NB4 (cell line): ENCODE results near the gene MT1F.

Experiments
- MYC ChIP-seq: IDR thresholded peaks from 2 replicates; pipeline ENCODE4 v1.6.1; 2011; ENCODE audit warnings: low read depth, low read length
- POLR2A ChIP-seq: IDR thresholded peaks from 2 replicates; pipeline ENCODE4 v1.6.1; 2011; ENCODE audit warnings: mild to moderate bottlenecking; ENCODE audit not compliant: insufficient read length; ENCODE audit errors: extremely low read depth
- TF ChIP-seq, protein P1 (sequence below): IDR thresholded peaks from one replicate; pipeline ENCODE4 v1.5.1; 2012; ENCODE audit warnings: low read depth, low read length

DNA sequence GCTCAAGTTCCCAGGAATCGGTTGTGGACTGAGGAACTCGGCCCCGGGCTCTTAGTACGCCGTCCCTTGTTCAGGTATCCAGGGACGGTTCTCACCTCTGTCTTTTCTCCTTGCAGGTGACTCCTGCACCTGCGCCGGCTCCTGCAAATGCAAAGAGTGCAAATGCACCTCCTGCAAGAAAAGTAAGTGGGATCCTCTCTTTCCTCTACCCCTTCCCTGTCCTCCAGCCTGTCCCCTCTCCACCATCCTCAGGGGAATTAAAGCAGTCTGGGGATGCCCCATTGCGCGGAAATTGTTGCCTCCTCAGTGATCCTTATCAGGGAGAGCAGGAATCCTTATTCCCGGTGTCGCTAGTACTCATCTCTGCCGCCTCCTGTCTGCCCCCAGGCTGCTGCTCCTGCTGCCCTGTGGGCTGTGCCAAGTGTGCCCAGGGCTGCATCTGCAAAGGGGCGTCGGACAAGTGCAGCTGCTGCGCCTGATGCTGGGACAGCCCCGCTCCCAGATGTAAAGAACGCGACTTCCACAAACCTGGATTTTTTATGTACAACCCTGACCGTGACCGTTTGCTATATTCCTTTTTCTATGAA lies 48.8 kb upstream of the MT1F start:
- TF ChIP-seq, protein P1, sequence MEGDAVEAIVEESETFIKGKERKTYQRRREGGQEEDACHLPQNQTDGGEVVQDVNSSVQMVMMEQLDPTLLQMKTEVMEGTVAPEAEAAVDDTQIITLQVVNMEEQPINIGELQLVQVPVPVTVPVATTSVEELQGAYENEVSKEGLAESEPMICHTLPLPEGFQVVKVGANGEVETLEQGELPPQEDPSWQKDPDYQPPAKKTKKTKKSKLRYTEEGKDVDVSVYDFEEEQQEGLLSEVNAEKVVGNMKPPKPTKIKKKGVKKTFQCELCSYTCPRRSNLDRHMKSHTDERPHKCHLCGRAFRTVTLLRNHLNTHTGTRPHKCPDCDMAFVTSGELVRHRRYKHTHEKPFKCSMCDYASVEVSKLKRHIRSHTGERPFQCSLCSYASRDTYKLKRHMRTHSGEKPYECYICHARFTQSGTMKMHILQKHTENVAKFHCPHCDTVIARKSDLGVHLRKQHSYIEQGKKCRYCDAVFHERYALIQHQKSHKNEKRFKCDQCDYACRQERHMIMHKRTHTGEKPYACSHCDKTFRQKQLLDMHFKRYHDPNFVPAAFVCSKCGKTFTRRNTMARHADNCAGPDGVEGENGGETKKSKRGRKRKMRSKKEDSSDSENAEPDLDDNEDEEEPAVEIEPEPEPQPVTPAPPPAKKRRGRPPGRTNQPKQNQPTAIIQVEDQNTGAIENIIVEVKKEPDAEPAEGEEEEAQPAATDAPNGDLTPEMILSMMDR = no peak
- TF ChIP-seq POLR2A = no peak
- TF ChIP-seq MYC = no peak
